ENCODE results near the gene DUSP15. TPM values are rescaled to one million over a fixed set of nuclear protein-coding genes. Genes with fewer than 3 reads are reported as not detected.

Gene DUSP15, protein sequence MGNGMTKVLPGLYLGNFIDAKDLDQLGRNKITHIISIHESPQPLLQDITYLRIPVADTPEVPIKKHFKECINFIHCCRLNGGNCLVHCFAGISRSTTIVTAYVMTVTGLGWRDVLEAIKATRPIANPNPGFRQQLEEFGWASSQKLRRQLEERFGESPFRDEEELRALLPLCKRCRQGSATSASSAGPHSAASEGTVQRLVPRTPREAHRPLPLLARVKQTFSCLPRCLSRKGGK
- total RNA-seq (2021; ENCODE audit: unreplicated experiment), result not detected
- not detected in 2 replicates for polyA plus RNA-seq (2012)
- percentile 8 among the genes with signal in this experiment for Bru-seq, nascent RNA
- not detected for BruChase-seq, experiment 1, labeled RNA remaining after a 6-hour chase
- BruChase-seq, experiment 2, labeled RNA remaining after a 2-hour chase, result not detected
- long read RNA-seq, result 0 reads

DNA sequence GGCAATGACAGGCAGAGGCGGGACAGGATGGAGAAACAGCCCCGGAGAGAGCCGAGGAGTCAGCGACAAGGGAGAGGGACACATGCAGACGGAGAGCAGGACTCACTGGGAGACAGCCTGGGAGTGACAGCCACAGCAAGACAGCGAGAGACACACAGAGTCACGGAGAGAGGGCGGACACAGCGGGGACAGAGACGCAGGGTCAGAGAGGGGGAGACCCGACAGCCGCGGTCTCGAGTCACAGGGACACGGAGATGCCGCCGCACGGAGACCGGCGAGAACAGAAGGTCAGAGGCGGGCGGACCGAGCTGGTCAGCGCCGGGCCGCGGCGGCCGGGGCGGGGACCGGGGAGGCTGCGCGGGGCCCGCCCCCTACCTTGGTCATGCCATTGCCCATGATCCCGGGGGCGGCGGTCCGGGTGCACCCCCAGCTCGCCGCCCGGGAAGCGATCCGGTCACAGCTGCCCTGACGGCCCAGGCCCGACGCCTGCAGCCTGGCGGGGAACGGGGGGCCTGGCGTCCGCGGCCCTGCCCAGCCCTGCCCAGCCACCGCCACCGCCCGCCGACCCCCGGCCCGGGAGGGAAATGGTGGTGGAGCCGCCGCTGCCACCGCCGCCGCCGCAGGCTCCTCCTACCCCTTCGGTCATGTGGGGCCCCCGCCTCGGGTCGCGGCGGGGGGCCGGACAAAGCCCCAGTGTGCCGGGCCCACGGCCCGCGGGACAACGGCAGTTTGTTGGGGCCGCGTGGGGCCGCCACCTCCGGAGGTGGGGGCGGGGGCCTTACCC is at the start of gene DUSP15, which contains the start of gene TTLL9:
Gene DUSP15, minus strand, starts transcription at position 586 of the 784 bp plus-strand sequence. Its CDS starts 190 bp downstream, at position 396.
Gene TTLL9, plus strand, starts transcription at position 693 of the 784 bp plus-strand sequence. CDS start 493 bp downstream, outside the sequence.
- Histone ChIP-seq H3K4me2 (ENCODE audit: low read length) (no peak within 1 kb of the TSS), H2AFZ (ENCODE audit: low read depth, low read length, poor library complexity, severe bottlenecking) (no peak within 1 kb of the TSS), H3K27me3 (ENCODE audit: insufficient read depth, low read length) (no peaks in the 10 kb centered on the region), H3K4me1 (ENCODE audit: control insufficient read depth in 1 of 2, insufficient read depth in 2 of 2, low read length in 2 of 2) (no peaks in the 10 kb centered on the region), H3K9me2 (ENCODE audit: insufficient read depth) (no peaks in the 10 kb centered on the region), H3K9me3 (ENCODE audit: control insufficient read depth in 1 of 2, insufficient read depth in 1 of 2, low read depth in 1 of 2, low read length in 2 of 2) (no peaks in the 10 kb centered on the region), H3K9ac (ENCODE audit: low read length) (no peak within 1 kb of the TSS), H4K20me1 (ENCODE audit: insufficient read depth) (no peaks in the 10 kb centered on the region), H3K79me2 (ENCODE audit: insufficient read depth, low read length) (no peaks in the 10 kb centered on the region), H3K4me3 (replicated peaks in 1 of 2; ENCODE audit: low read depth in 1 of 2, low read length in 2 of 2) (no peak within 1 kb of the TSS), H3K27ac (ENCODE audit: low read depth, low read length) (no peak within 1 kb of the TSS), H3K36me3 (ENCODE audit: control insufficient read depth in 1 of 2, insufficient read depth in 2 of 2, low read length in 2 of 2) (no peaks in the 10 kb centered on the region)
- no TSS peak for BruUV-seq (replicated peaks)
- RAD21 ChIA-PET (ENCODE audit: low non-redundant PET in 1 of 2, low total read pairs in 2 of 2, uncharacterized antibody in 2 of 2, unreplicated experiment in 2 of 2), result no interaction called here
- POLR2A ChIA-PET, result no interaction called here
- ATAC-seq (no peak), DNase-seq (ENCODE audit: low read depth, low spot score) (no peak)
- TF ChIP-seq POLR2A (IDR thresholded peaks at IDR 0.05; ENCODE audit: borderline replicate concordance, extremely low read depth, insufficient read depth, insufficient read length) (no peak), EGR1 (IDR thresholded peaks at IDR 0.05; ENCODE audit: low read depth) (no peak), YY1 (IDR thresholded peaks at IDR 0.05; ENCODE audit: extremely low read depth, insufficient replicate concordance, low read depth, low read length) (no peak), SIN3A (IDR thresholded peaks at IDR 0.05; ENCODE audit: low read depth) (no peak), CTCF (IDR thresholded peaks at IDR 0.05 in 2 of 3, conservative IDR thresholded peaks at IDR 0.05 in 1 of 3; ENCODE audit: borderline replicate concordance in 1 of 3, insufficient read depth in 1 of 3, low read depth in 2 of 3, low read length in 2 of 3) (no peak), EZH2phosphoT487 (IDR thresholded peaks at IDR 0.05; ENCODE audit: borderline replicate concordance) (no peak), ZBTB33 (IDR thresholded peaks at IDR 0.05; ENCODE audit: extremely low read depth, insufficient replicate concordance, low read length) (no peak), POLR2AphosphoS5 (IDR thresholded peaks at IDR 0.05; ENCODE audit: low read depth, low read length) (no peak), FOSL1 (IDR thresholded peaks at IDR 0.05; ENCODE audit: low read depth) (no peak), CEBPB (IDR thresholded peaks at IDR 0.05; ENCODE audit: low read depth) (no peak)
- TF ChIP-seq, protein P1, sequence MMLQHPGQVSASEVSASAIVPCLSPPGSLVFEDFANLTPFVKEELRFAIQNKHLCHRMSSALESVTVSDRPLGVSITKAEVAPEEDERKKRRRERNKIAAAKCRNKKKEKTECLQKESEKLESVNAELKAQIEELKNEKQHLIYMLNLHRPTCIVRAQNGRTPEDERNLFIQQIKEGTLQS (IDR thresholded peaks at IDR 0.05), result no peak
- TF ChIP-seq, protein P2, sequence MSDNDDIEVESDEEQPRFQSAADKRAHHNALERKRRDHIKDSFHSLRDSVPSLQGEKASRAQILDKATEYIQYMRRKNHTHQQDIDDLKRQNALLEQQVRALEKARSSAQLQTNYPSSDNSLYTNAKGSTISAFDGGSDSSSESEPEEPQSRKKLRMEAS (IDR thresholded peaks at IDR 0.05), result no peak
- CTCF ChIA-PET, result no interaction called here
- intact Hi-C loops (cut with micrococcal nuclease), result no loop called here
